ENCODE data around the gene ADAMTS2.

Gene ADAMTS2

DNA sequence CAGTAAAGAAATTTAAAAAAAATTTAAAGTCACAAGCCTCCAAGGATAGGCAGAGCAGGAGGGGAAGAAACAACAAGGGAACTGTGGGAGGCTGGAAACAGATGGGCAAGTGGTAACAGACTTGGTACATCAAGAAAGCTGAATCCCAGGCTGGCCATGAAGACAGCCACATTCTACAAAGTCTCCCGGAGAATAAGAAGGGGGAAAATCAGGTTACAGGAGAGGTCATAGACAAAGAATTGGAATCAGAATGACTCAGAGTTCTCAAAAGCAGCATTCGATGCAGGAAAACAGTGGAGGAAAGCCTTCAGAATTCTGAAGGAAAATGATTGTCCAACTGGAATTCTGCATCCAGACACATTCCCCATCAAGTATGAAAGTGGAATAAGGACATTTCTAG, 129.7 kb downstream of the ADAMTS2 start:
- no peaks in the 10 kb centered on the region for H3K4me1 ChIP-seq (ENCODE audit: insufficient read depth, low read length)
- ATAC-seq (ENCODE audit: insufficient read depth, low read depth) (no peak), DNase-seq (no peak)
- TF ChIP-seq, protein P1, sequence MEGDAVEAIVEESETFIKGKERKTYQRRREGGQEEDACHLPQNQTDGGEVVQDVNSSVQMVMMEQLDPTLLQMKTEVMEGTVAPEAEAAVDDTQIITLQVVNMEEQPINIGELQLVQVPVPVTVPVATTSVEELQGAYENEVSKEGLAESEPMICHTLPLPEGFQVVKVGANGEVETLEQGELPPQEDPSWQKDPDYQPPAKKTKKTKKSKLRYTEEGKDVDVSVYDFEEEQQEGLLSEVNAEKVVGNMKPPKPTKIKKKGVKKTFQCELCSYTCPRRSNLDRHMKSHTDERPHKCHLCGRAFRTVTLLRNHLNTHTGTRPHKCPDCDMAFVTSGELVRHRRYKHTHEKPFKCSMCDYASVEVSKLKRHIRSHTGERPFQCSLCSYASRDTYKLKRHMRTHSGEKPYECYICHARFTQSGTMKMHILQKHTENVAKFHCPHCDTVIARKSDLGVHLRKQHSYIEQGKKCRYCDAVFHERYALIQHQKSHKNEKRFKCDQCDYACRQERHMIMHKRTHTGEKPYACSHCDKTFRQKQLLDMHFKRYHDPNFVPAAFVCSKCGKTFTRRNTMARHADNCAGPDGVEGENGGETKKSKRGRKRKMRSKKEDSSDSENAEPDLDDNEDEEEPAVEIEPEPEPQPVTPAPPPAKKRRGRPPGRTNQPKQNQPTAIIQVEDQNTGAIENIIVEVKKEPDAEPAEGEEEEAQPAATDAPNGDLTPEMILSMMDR (IDR thresholded peaks at IDR 0.05; ENCODE audit: borderline replicate concordance, extremely low read depth, low read length, poor library complexity, severe bottlenecking), result no peak
- no peak for TF ChIP-seq EZH2 (IDR thresholded peaks at IDR 0.05; ENCODE audit: borderline replicate concordance, low read depth, low read length, severe bottlenecking)
- H3K4me2 ChIP-seq (ENCODE audit: insufficient read depth, low read length), result no peak overlapping the region
- no peaks in the 10 kb centered on the region for H4K20me1 ChIP-seq (ENCODE audit: insufficient read depth, low read length)
- H3K4me3 ChIP-seq (ENCODE audit: low read depth in 1 of 2, low read length in 2 of 2), result no peak overlapping the region
- no peaks in the 10 kb centered on the region for H3K36me3 ChIP-seq (ENCODE audit: insufficient read depth, low read length)
- no peak overlapping the region for H3K27ac ChIP-seq (ENCODE audit: low read length)
- H3K9me3 ChIP-seq (ENCODE audit: insufficient read depth, low read length, severe bottlenecking), result no peaks in the 10 kb centered on the region
- no peak overlapping the region for H3K9ac ChIP-seq (ENCODE audit: low read depth, low read length)
- no peaks in the 10 kb centered on the region for H3K79me2 ChIP-seq (ENCODE audit: insufficient read depth, low read length)
- no peaks in the 10 kb centered on the region for H3K27me3 ChIP-seq (ENCODE audit: insufficient read depth, low read length, poor library complexity)
- no peak overlapping the region for H2AFZ ChIP-seq (ENCODE audit: low read depth, low read length)

DNA sequence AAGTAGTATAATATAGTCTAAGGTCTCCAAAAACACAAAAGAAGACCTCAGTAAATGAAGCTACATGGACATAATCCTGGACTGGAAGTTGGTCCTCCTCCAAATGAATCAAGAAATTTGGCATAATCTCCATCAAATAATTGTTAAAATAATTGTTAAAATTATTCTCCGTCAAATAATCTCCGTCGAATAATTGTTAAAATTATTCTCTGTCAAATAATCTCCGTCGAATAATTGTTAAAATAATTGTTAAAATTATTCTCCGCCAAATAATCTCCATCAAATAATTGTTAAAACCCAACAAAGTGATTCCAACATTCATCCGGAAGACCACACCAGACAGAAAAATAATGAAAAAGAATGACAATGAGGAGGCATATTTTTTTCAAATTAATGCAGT, 130.6 kb downstream of the ADAMTS2 start:
- no peaks in the 10 kb centered on the region for H3K4me1 ChIP-seq (ENCODE audit: insufficient read depth, low read length)
- no peaks in the 10 kb centered on the region for H3K27me3 ChIP-seq (ENCODE audit: insufficient read depth, low read length, poor library complexity)
- no peak overlapping the region for H3K4me3 ChIP-seq (ENCODE audit: low read depth in 1 of 2, low read length in 2 of 2)
- no peak overlapping the region for H3K27ac ChIP-seq (ENCODE audit: low read length)
- TF ChIP-seq, protein P1 (IDR thresholded peaks at IDR 0.05; ENCODE audit: borderline replicate concordance, extremely low read depth, low read length, poor library complexity, severe bottlenecking), result no peak
- TF ChIP-seq EZH2 (IDR thresholded peaks at IDR 0.05; ENCODE audit: borderline replicate concordance, low read depth, low read length, severe bottlenecking), result no peak
- DNase-seq (no peak), ATAC-seq (ENCODE audit: insufficient read depth, low read depth) (no peak)
- no peak overlapping the region for H3K4me2 ChIP-seq (ENCODE audit: insufficient read depth, low read length)
- H3K79me2 ChIP-seq (ENCODE audit: insufficient read depth, low read length), result no peaks in the 10 kb centered on the region
- H3K36me3 ChIP-seq (ENCODE audit: insufficient read depth, low read length), result no peaks in the 10 kb centered on the region
- no peaks in the 10 kb centered on the region for H3K9me3 ChIP-seq (ENCODE audit: insufficient read depth, low read length, severe bottlenecking)
- no peak overlapping the region for H2AFZ ChIP-seq (ENCODE audit: low read depth, low read length)
- H3K9ac ChIP-seq (ENCODE audit: low read depth, low read length), result no peak overlapping the region
- H4K20me1 ChIP-seq (ENCODE audit: insufficient read depth, low read length), result no peaks in the 10 kb centered on the region

DNA sequence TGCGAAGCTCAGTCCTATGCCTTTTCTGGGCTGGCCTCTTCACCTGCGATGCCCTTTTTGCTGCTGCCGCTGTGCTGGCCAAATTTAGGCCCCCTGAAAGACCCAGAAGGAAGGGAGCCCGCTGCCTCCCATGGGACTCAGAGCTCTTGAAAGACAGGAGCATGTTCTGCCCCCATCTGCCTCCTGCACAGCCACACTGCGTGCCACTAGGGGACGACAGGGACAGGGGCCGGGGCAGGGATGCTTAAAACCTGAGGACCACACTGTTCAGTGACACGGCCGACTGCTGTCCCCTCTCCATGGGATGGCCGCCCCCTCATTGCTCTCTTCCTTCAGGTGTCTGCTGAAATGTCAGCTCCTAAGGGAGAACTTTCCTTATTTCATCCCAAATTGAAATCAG, 132.4 kb downstream of the ADAMTS2 start:
- Histone ChIP-seq H3K9me3 (ENCODE audit: insufficient read depth, low read length, severe bottlenecking) (no peaks in the 10 kb centered on the region), H3K4me2 (ENCODE audit: insufficient read depth, low read length) (no peak overlapping the region), H3K79me2 (ENCODE audit: insufficient read depth, low read length) (no peaks in the 10 kb centered on the region), H3K36me3 (ENCODE audit: insufficient read depth, low read length) (no peaks in the 10 kb centered on the region), H3K4me1 (ENCODE audit: insufficient read depth, low read length) (no peaks in the 10 kb centered on the region), H3K27ac (ENCODE audit: low read length) (no peak overlapping the region), H3K27me3 (ENCODE audit: insufficient read depth, low read length, poor library complexity) (no peaks in the 10 kb centered on the region), H3K9ac (ENCODE audit: low read depth, low read length) (no peak overlapping the region), H4K20me1 (ENCODE audit: insufficient read depth, low read length) (no peaks in the 10 kb centered on the region), H2AFZ (ENCODE audit: low read depth, low read length) (no peak overlapping the region), H3K4me3 (ENCODE audit: low read depth in 1 of 2, low read length in 2 of 2) (no peak overlapping the region)
- ATAC-seq (ENCODE audit: insufficient read depth, low read depth) (no peak), DNase-seq (no peak)
- TF ChIP-seq EZH2 (IDR thresholded peaks at IDR 0.05; ENCODE audit: borderline replicate concordance, low read depth, low read length, severe bottlenecking), result no peak
- TF ChIP-seq, protein P1 (IDR thresholded peaks at IDR 0.05; ENCODE audit: borderline replicate concordance, extremely low read depth, low read length, poor library complexity, severe bottlenecking), result peak; percentile 26

DNA sequence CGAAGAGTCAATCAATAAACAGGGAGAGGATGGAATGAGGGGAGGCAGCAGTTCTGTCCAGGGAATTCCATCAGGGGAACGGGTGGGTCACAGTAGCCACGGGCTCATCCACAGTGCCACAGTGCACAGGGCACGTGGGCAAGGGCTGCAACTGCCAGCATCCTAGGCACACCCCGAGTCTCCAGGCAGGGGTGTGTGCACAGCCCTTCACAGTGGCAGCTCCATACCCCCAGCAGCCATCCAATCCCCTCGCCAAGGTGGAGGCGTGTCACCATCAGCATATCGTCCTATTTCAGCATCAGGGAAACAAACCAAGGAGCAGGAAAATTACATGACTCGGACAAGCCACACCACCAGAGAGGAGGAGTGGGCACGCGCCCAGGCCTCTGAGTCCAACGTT, 133.6 kb downstream of the ADAMTS2 start:
- DNase-seq (no peak), ATAC-seq (ENCODE audit: insufficient read depth, low read depth) (no peak)
- Histone ChIP-seq H3K9ac (ENCODE audit: low read depth, low read length) (no peak overlapping the region), H2AFZ (ENCODE audit: low read depth, low read length) (no peak overlapping the region), H3K4me2 (ENCODE audit: insufficient read depth, low read length) (no peak overlapping the region), H3K27ac (ENCODE audit: low read length) (no peak overlapping the region), H3K36me3 (ENCODE audit: insufficient read depth, low read length) (no peaks in the 10 kb centered on the region), H3K9me3 (ENCODE audit: insufficient read depth, low read length, severe bottlenecking) (no peaks in the 10 kb centered on the region), H3K4me3 (ENCODE audit: low read depth in 1 of 2, low read length in 2 of 2) (no peak overlapping the region), H3K79me2 (ENCODE audit: insufficient read depth, low read length) (no peaks in the 10 kb centered on the region), H4K20me1 (ENCODE audit: insufficient read depth, low read length) (no peaks in the 10 kb centered on the region), H3K27me3 (ENCODE audit: insufficient read depth, low read length, poor library complexity) (no peaks in the 10 kb centered on the region), H3K4me1 (ENCODE audit: insufficient read depth, low read length) (no peaks in the 10 kb centered on the region)
- no peak for TF ChIP-seq EZH2 (IDR thresholded peaks at IDR 0.05; ENCODE audit: borderline replicate concordance, low read depth, low read length, severe bottlenecking)
- TF ChIP-seq, protein P1 (IDR thresholded peaks at IDR 0.05; ENCODE audit: borderline replicate concordance, extremely low read depth, low read length, poor library complexity, severe bottlenecking), result no peak

Measured in DND-41 (cell line).